ENCODE results near the gene VTI1A.
"Not testable (repeated sequence)": the region's sequence is repeated elsewhere in the genome, so short reads cannot be mapped to it uniquely, and the experiment has no call there.

The VTI1A gene

DNA sequence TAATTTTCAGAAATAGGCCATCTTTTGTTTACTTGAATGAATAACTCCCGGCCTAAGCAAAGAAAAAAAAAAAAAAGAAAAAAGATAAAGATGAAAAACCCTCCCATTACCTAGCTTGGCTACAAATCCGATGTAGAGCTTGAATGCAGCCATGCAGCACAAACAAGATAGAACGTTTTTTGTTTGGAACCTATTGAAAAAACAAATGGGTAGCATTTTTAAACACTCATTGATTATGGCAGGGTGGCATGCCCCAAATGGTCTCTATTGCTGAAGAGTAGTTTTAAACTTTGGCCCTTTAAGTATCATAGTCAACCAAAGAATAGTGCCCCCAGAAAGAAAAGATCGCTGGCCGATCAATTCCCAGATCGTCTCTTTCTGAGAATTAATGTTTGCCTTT, 84.4 kb downstream of the VTI1A start:
- DNase-seq: no peak
- H3K4me3 Mint-ChIP-seq: no peak overlapping the region
- no peaks in the 10 kb centered on the region for H3K27me3 Mint-ChIP-seq
- CTCF ChIA-PET: no interaction called here
- H3K4me1 Mint-ChIP-seq: peaks cover 30% of the 10 kb centered on the region
- H3K36me3 Mint-ChIP-seq: peaks cover 16% of the 10 kb centered on the region
- no peak overlapping the region for H3K27ac Mint-ChIP-seq
- H3K9me3 Mint-ChIP-seq: no peaks in the 10 kb centered on the region

DNA sequence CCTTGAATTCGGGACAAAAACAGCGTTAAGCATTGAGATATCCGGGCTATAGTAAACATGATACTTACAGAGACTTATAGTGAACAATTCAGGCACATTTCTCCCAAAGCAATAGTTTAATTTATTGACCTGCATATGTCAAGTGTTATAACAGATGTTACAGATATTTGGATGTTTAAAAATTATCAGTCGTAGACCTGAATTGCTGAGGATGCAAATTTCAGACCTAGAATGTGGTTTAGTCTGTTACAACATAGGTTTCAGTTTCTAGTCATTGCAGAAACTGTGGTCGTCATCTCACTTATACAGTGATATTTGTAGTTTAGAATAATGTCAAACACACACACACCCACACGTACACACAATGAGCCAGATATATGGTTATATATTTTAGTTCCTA, 85.2 kb downstream of the VTI1A start:
- Mint-ChIP-seq H3K36me3 (peaks cover 16% of the 10 kb centered on the region), H3K27me3 (no peaks in the 10 kb centered on the region), H3K4me1 (peaks cover 34% of the 10 kb centered on the region), H3K27ac (peak overlapping the region; percentile 12), H3K4me3 (no peak overlapping the region), H3K9me3 (no peaks in the 10 kb centered on the region)
- DNase-seq: no peak
- CTCF ChIA-PET: interaction anchor here (1.0 kb wide), 1 partner anchor 395 kb away, joined by 3 read pairs; no protein-coding TSS in a partner anchor

DNA sequence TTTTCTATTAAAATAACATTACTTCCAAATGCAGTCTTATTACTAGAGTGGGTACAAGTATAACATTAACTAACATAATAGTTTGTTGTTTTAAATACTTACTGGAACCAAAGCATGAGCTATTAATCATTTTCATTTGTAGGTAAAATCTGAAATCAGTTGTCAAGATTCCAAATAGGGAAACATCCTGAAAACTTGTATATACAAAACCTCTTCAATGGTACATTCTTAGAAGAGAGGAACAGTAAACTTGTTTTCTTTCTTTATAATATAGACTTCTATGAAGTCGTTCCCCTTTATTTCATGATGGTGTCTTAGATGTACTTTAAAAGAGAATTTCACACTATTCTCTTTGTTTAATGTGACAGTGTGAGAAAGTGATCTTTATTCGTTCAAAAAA, 85.9 kb downstream of the VTI1A start:
- Mint-ChIP-seq H3K4me1 (peaks cover 34% of the 10 kb centered on the region), H3K27me3 (no peaks in the 10 kb centered on the region)
- CTCF ChIA-PET: interaction anchor here (0.6 to 1.0 kb wide), 2 partner anchors 172 to 396 kb away, joined by 3 read pairs; no protein-coding TSS in a partner anchor

DNA sequence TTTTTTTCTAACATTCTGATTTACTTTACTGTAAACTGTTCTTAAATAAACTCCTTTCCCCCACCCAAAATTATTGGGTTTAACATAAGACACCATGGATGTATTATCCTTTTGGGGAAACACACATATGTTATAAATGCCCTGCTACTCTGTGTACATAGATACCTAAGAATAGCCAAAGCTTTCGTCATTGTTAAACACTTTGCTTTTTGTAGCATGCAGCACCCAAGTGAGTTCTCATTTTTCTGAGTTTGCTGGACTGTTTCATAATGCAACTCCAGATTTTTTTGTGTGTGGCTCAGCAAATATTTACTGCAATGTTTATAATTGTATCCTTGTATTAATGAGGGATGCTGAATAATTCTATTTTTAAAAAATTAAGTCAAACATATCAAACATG, 86.9 kb downstream of the VTI1A start:
- Mint-ChIP-seq H3K36me3 (peaks cover 20% of the 10 kb centered on the region), H3K4me3 (no peak overlapping the region), H3K4me1 (peaks cover 34% of the 10 kb centered on the region), H3K27me3 (no peaks in the 10 kb centered on the region), H3K9me3 (no peaks in the 10 kb centered on the region), H3K27ac (no peak overlapping the region)
- CTCF ChIA-PET: no interaction called here
- no peak for DNase-seq

More for the DNA sequence above, 85.9 kb downstream of the VTI1A start:
- no peak overlapping the region for H3K27ac Mint-ChIP-seq
- no peak overlapping the region for H3K4me3 Mint-ChIP-seq
- no peaks in the 10 kb centered on the region for H3K9me3 Mint-ChIP-seq
- DNase-seq: no peak
- peaks cover 16% of the 10 kb centered on the region for H3K36me3 Mint-ChIP-seq

DNA sequence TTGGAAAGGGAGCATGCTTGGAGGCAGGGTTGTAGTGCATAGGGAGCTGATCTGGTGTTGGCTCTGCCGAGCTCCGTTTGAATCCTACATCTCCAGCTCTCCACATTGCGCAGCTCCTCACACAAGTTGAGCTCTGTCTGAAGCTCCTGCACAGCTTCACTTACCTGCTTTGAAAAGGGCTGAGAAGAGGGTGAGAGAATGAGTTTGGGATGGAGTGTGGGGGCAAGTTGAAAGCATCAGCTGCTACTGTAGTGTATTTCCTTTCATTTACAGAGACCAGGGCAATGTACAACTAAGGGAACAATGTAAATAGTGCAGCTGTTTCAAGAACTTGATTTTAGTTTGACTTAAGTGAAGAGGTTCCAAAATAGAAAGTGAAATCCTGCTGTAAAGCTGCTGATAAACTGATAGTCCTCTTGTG, 88.5 kb downstream of the VTI1A start:
- CTCF ChIA-PET: interaction anchor here (0.6 kb wide), 1 partner anchor 152 kb away, joined by 3 read pairs; no protein-coding TSS in a partner anchor
- Mint-ChIP-seq H3K27ac (no peak overlapping the region), H3K27me3 (no peaks in the 10 kb centered on the region), H3K9me3 (no peaks in the 10 kb centered on the region), H3K4me3 (no peak overlapping the region), H3K36me3 (peaks cover 26% of the 10 kb centered on the region), H3K4me1 (peaks cover 32% of the 10 kb centered on the region)
- no peak for DNase-seq

DNA sequence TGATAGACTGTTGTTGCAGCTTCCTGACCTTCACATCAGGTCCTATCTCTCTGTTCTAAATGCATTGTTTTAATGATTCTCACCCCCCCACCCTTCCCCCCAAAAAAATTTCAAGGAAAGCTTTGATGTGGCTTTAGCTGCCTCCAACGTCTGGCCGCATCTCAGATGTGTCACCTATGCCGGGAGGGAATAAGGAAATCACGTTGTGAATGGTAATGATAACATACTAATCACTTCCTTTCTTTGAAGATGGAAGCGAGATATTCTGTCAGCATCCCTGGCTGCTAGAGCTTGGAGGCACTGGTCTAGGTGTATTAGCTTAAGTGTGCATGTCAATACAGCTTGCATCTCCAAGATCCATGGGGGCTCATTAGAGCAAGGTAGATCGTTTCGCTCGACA, 89.6 kb downstream of the VTI1A start:
- Mint-ChIP-seq H3K9me3 (no peaks in the 10 kb centered on the region), H3K4me1 (peaks cover 21% of the 10 kb centered on the region), H3K27me3 (no peaks in the 10 kb centered on the region), H3K36me3 (peaks cover 25% of the 10 kb centered on the region), H3K27ac (no peak overlapping the region), H3K4me3 (no peak overlapping the region)
- CTCF ChIA-PET: no interaction called here
- no peak for DNase-seq

DNA sequence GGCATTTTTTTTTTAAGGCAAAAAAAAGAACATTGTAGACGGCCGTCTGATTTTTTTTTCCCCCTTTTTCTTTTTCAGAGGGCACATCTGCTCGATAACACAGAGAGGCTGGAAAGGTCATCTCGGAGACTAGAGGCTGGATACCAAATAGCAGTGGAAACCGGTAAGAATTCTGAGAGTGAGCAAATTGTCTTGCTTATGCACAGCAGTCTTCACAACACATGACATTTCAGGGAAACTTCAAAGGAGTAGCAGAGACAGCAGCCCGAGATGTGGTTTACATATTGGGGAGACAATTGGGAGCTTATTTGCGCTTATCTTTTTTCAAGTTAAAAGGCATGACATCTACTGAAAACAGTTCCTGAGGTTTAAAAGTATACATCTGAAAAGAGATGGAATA, 91.2 kb downstream of the VTI1A start:
- peaks cover 31% of the 10 kb centered on the region for H3K36me3 Mint-ChIP-seq
- DNase-seq: no peak
- H3K27me3 Mint-ChIP-seq: no peaks in the 10 kb centered on the region
- peaks cover 13% of the 10 kb centered on the region for H3K4me1 Mint-ChIP-seq
- no peak overlapping the region for H3K4me3 Mint-ChIP-seq
- H3K9me3 Mint-ChIP-seq: peaks cover 8% of the 10 kb centered on the region
- H3K27ac Mint-ChIP-seq: no peak overlapping the region
- CTCF ChIA-PET: no interaction called here

DNA sequence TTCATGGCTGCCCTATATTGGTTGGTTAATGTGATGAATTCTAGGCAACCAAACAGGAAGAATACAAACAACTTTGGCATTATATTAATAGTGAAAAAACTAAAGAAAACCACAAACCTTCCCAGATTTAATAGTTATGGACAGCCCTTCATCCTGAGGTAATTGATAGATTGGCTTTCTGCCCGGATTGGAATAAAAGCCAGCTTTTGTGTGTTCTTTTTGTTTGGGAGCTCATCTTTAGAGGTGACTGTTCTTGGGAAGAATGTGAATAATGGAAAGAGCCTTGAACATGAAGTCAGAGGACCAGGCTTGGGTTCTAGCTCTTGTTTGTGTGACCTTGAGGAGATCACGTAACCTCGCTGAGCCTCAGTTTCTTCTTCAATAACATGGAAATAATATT, 92.3 kb downstream of the VTI1A start:
- CTCF ChIA-PET: no interaction called here
- Mint-ChIP-seq H3K27ac (no peak overlapping the region), H3K4me1 (peaks cover 9% of the 10 kb centered on the region), H3K4me3 (no peak overlapping the region), H3K27me3 (no peaks in the 10 kb centered on the region), H3K9me3 (peaks cover 11% of the 10 kb centered on the region), H3K36me3 (peaks cover 35% of the 10 kb centered on the region)
- DNase-seq: no peak

DNA sequence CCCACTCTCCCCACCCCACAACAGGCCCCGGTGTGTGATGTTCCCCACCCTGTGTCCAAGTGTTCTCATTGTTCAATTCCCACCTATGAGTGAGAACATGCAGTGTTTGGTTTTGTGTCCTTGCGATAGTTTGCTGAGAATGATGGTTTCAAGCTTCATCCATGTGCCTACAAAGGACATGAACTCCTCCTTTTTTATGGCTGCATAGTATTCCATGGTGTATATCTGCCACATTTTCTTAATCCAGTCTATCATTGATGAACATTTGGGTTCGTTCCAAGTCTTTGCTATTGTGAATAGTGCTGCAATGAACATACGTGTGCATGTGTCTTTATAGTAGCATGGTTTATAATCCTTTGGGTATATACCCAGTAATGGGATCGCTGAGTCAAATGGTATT, 95.8 kb downstream of the VTI1A start:
- H3K4me1 Mint-ChIP-seq, H3K27me3 Mint-ChIP-seq, CTCF ChIA-PET, DNase-seq, H3K27ac Mint-ChIP-seq, H3K4me3 Mint-ChIP-seq: not testable (repeated sequence)
- H3K9me3 Mint-ChIP-seq: peaks cover 11% of the 10 kb centered on the region
- H3K36me3 Mint-ChIP-seq: peaks cover 39% of the 10 kb centered on the region

DNA sequence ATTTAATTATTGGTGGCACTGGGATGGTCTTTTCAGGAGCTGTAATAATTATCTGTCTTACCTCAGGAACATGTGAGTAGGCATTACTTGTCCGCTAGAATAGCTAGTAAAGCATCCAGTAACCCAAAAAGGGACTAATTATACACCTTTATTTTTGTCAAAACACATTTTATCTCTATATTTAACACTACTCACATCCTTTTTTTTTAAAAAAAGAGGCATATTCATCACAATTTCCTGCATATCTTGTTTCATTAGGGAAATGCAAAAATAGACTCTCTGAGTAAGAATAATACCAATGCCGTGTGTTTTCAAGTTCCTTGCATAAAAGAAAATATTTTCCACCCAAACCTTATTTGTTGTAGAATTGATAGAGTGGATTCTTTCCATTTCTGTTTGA, 99.5 kb downstream of the VTI1A start:
- H3K27ac Mint-ChIP-seq: no peak overlapping the region
- no peak overlapping the region for H3K4me3 Mint-ChIP-seq
- peaks cover 11% of the 10 kb centered on the region for H3K9me3 Mint-ChIP-seq
- peaks cover 21% of the 10 kb centered on the region for H3K36me3 Mint-ChIP-seq
- no peaks in the 10 kb centered on the region for H3K4me1 Mint-ChIP-seq
- no peaks in the 10 kb centered on the region for H3K27me3 Mint-ChIP-seq
- DNase-seq: no peak
- CTCF ChIA-PET: no interaction called here

DNA sequence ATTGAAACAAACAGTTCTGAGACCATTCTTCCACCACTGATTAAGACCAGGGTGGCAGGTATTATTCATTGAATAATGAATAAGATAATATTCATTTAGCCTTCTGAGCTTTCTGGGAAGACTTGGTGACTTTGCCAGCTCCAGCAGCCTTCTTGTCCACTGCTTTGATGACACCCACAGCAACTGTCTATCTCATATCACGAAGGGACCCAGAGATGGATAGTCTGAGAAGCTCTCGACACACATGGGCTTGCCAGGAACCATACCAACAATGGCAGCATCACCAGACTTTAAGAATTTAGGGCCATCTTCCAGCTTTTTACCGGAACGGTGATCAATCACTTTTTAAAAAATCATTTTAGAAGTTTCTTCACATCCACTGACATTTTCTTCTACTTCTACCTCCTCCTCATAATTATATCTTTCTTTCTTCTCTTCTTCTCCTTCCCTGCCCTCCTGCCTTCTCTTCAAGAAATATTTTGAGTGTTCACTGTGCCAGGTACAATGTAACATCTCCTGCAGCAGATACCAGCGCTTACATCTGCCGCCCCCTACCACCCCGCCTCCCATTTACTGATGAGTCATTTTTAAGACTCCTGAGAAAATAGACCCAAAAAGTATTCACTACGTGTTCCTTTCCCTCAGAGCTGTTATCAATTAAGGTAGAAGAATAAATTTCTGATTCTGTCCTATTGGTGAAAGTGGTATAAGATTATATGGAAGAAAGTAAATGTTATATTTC, 101.7 kb downstream of the VTI1A start:
- peaks cover 1% of the 10 kb centered on the region for H3K9me3 Mint-ChIP-seq
- peaks cover 9% of the 10 kb centered on the region for H3K36me3 Mint-ChIP-seq
- CTCF ChIA-PET: no interaction called here
- DNase-seq: no peak
- no peak overlapping the region for H3K27ac Mint-ChIP-seq
- H3K4me1 Mint-ChIP-seq: no peaks in the 10 kb centered on the region
- no peak overlapping the region for H3K4me3 Mint-ChIP-seq
- no peaks in the 10 kb centered on the region for H3K27me3 Mint-ChIP-seq

DNA sequence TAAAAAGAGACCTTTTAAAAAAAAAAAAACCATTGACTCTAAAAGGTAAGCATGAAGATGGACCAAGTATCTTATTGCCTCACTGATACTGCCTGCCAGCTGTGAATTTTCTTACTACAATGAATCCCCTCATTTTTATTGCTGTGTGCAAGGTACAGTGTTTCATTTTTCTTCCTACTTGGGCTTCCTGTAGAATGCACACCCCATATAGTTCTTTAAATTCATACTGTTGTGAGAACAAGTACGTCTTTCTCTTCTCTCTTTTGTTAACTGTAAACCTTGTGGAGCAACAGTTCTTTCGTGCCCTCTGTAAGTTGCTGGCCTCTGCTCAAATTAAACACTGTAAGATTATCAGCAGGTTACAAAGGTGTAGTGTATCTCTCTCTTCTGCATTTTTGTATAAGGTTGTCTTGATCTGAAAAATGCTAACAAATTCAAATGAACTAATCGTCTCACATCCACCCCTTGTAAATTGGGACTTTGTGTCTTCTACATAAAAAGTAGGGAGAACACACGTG, 105.6 kb downstream of the VTI1A start:
- no peaks in the 10 kb centered on the region for H3K27me3 Mint-ChIP-seq
- CTCF ChIA-PET: no interaction called here
- DNase-seq: no peak
- no peaks in the 10 kb centered on the region for H3K9me3 Mint-ChIP-seq
- peaks cover 1% of the 10 kb centered on the region for H3K36me3 Mint-ChIP-seq
- no peak overlapping the region for H3K4me3 Mint-ChIP-seq
- no peak overlapping the region for H3K27ac Mint-ChIP-seq
- H3K4me1 Mint-ChIP-seq: no peaks in the 10 kb centered on the region

DNA sequence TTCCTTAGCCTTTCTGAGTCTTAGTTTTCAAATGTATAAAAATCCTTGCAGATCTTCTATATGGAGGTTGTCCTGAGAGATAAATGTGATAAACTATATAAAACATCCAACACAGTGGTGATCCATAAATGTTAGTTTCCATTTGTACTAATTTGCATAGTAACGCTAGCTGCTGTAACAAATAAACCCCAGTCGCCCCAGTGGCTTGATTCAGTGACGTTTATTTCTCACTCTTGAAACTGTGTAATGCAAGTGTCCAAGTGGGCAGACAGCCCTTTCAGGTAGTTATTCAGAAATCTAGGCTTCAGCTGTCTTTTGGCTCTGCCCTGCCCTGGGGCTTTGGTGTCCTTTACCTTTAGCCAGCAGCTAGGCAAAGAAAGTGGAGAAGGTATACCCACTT, 106.3 kb downstream of the VTI1A start:
- H3K9me3 Mint-ChIP-seq: no peaks in the 10 kb centered on the region
- H3K4me1 Mint-ChIP-seq: no peaks in the 10 kb centered on the region
- no peaks in the 10 kb centered on the region for H3K27me3 Mint-ChIP-seq
- peaks cover 1% of the 10 kb centered on the region for H3K36me3 Mint-ChIP-seq
- CTCF ChIA-PET: no interaction called here
- H3K27ac Mint-ChIP-seq: no peak overlapping the region
- no peak for DNase-seq
- no peak overlapping the region for H3K4me3 Mint-ChIP-seq

DNA sequence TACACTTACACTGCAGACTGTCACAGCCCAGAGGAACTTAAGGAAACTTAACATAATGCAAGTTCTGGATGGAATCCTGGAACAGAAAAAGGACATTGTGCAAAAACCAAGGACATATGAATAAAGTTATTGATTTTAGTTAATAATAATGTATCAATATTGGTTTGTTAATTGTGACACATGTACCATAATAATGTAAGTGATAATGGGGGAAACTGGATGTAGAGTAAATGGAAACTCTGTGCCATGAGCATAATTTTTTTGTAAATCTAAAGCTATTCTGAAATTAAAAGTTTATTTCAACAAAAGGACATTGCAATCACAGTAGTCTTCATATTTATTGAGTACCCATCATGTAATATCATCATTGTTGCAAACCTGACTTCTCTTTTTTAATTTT, 107.2 kb downstream of the VTI1A start:
- no peak for DNase-seq
- Mint-ChIP-seq H3K27ac (no peak overlapping the region), H3K27me3 (no peaks in the 10 kb centered on the region), H3K4me3 (no peak overlapping the region), H3K9me3 (no peaks in the 10 kb centered on the region), H3K4me1 (no peaks in the 10 kb centered on the region), H3K36me3 (peaks cover 1% of the 10 kb centered on the region)
- CTCF ChIA-PET: no interaction called here

DNA sequence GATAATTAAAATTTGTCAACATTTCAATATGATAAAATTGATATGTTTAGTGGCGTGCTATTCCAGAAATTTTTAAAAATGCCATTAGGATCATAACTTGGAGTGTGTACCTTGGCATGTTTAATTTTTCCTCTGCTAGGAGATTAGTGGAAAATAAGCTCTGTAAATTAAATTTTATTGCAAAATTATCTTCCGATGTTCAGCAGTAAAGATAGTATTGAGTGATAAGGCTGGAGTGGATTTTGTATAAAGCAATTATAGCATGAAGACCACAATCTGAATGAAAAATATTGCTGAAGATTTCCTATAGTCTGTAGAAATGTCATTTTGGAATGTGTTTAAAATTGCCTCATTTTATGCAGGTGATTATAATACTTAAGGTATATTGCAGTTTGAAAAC, 110.2 kb downstream of the VTI1A start:
- H3K27me3 Mint-ChIP-seq: no peaks in the 10 kb centered on the region
- no peak overlapping the region for H3K4me3 Mint-ChIP-seq
- H3K36me3 Mint-ChIP-seq: peaks cover 1% of the 10 kb centered on the region
- CTCF ChIA-PET: no interaction called here
- no peak overlapping the region for H3K27ac Mint-ChIP-seq
- H3K4me1 Mint-ChIP-seq: no peaks in the 10 kb centered on the region
- DNase-seq: no peak
- no peaks in the 10 kb centered on the region for H3K9me3 Mint-ChIP-seq
